AG10803 (cell line): ENCODE measurements around the gene CTNNA1.
"Not testable (repeated sequence)": the region's sequence is repeated elsewhere in the genome, so short reads cannot be mapped to it uniquely, and the experiment has no call there.

ENCODE experiments used
- DNase-seq: peaks from one replicate; pipeline ENCODE4 v3.0.0; 2010; ENCODE audit warnings: low read depth
- H3K4me3 ChIP-seq: 2 replicates; pipeline ENCODE4 v1.5.1; 2011; ENCODE audit warnings: mild to moderate bottlenecking, low read length, control low read depth
- TF ChIP-seq, protein P1 (sequence below): conservative IDR thresholded peaks from 2 replicates; pipeline ENCODE4 v1.5.1; 2011; ENCODE audit warnings: mild to moderate bottlenecking, low read length, control low read depth, inconsistent platforms

Gene CTNNA1

GRCh38 chr5:138752341-138752950, 779 bp upstream of the CTNNA1 start:
- peak; percentile 42 for DNase-seq
- peak overlapping the region; percentile 88 for H3K4me3 ChIP-seq
- TF ChIP-seq, protein P1, sequence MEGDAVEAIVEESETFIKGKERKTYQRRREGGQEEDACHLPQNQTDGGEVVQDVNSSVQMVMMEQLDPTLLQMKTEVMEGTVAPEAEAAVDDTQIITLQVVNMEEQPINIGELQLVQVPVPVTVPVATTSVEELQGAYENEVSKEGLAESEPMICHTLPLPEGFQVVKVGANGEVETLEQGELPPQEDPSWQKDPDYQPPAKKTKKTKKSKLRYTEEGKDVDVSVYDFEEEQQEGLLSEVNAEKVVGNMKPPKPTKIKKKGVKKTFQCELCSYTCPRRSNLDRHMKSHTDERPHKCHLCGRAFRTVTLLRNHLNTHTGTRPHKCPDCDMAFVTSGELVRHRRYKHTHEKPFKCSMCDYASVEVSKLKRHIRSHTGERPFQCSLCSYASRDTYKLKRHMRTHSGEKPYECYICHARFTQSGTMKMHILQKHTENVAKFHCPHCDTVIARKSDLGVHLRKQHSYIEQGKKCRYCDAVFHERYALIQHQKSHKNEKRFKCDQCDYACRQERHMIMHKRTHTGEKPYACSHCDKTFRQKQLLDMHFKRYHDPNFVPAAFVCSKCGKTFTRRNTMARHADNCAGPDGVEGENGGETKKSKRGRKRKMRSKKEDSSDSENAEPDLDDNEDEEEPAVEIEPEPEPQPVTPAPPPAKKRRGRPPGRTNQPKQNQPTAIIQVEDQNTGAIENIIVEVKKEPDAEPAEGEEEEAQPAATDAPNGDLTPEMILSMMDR, result peak; percentile 36

- peak; percentile 95 for DNase-seq
- TF ChIP-seq, protein P1, result no peak
- peak overlapping the region; percentile 88 for H3K4me3 ChIP-seq
Observed at GRCh38 chr5:138753794-138754698, 821 bp downstream of the CTNNA1 start.

- TF ChIP-seq, protein P1, result no peak
- DNase-seq, result no peak
- H3K4me3 ChIP-seq, result peak overlapping the region; percentile 88
Observed at GRCh38 chr5:138754699-138755057, 1.5 kb downstream of the CTNNA1 start.

- no peak for DNase-seq
- H3K4me3 ChIP-seq, result peak overlapping the region; percentile 88
- TF ChIP-seq, protein P1, result no peak
Observed at GRCh38 chr5:138755084-138755748, 2.0 kb downstream of the CTNNA1 start.

DNA sequence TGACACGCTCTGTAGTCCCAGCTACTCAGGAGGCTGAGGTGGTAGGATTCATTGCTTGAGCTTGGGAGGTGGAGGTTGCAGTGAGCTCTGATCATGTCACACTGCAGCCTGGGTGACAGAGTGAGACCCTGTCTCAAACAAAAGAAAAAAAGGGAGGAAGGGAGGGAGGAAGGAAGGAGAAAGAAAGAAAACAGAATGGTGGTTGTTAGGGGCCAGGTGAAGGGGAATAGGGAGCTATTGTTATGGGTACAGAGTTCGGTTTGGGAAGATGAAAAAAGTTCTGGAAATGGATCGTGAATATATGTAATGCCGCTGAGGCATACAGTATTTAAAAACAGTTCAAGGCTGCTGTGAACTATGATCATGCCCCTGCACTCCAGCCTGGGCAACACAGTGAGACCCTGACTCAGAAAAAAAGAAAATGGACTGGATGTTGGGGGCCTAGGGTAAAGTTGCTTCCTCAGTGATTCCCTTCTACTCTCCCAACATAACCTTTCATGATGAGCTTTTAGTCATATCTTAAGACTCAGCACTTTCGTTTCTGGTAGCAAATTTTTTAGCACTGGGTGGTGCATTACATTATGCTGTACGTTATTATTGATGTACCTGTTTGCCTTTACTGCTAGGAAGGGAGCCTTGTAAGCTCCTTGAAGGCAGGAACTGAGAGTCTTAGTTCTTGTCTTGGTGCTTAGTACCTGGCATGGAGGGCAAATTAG, 4.0 kb downstream of the CTNNA1 start:
- no peak overlapping the region for H3K4me3 ChIP-seq
- no peak for DNase-seq
- TF ChIP-seq, protein P1, result no peak

- no peak overlapping the region for H3K4me3 ChIP-seq
- no peak for DNase-seq
- TF ChIP-seq, protein P1, result no peak
Observed at GRCh38 chr5:138760448-138761110, 7.4 kb downstream of the CTNNA1 start.

GRCh38 chr5:138761115-138761514, 7.9 kb downstream of the CTNNA1 start:
- H3K4me3 ChIP-seq, DNase-seq: not testable (repeated sequence)

GRCh38 chr5:138761670-138762069, 8.4 kb downstream of the CTNNA1 start:
- DNase-seq, H3K4me3 ChIP-seq: not testable (repeated sequence)
